ENCODE measurements around the gene HERPUD2.
"Not testable (repeated sequence)": the region's sequence is repeated elsewhere in the genome, so short reads cannot be mapped to it uniquely, and the experiment has no call there.

The HERPUD2 gene

DNA sequence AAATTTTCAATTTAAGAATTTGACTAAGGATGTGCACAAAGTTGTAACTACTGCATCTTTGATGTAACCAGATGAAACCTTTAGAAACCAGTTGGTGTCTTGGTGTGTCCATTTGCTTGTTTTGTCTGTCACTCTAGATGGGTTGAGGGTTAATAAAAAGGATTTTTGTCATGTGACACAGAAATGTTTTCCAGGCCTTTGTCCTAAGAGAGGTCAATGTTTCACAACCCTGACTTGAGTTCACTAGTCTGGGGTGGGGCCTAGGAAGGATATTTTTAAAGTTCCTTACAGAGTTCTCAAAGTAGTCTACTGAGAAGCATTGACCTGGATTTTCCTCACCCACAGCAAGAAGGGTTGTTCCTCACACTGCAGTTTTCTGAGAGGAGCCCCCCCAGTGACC lies 90.3 kb downstream of the HERPUD2 start:
- DNase-seq, result no peak

DNA sequence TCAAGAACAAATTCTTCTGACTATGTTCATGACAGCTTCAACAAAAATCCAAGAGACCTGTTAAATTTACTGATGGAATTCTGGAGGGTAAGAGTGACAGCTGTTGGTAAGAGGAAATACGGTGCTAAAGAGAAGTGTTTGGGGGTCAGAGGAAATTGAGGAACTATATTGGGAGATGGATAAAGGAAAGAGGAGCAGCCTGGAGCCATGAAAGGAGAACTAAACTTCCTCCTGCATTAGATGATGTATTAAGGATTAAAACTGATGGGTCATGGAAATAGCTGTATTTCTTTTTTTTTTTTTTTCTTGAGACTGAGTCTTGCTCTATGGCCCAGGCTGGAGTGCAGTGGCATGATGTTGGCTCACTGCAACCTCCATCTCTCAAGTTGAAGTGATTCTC lies 95.3 kb downstream of the HERPUD2 start:
- no peak for DNase-seq

DNA sequence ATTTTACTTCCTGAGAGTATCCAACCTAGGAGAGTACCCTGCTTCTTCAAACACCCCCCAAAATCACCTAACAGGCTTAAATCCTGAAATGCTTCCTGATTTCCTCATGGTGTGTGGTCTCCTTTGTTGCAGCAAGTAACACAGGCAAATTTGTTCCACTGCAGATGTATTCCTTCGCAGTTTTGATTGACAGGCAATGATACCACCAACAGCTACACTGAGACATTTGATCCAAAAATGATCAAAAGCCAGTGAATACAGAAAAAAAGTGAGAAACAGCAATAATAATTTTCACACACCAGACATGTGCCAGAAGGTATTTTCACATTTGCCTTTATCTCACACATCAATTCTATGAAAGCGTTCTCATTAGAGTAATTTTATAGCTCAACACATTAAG lies 95.9 kb downstream of the HERPUD2 start:
- DNase-seq, result no peak

DNA sequence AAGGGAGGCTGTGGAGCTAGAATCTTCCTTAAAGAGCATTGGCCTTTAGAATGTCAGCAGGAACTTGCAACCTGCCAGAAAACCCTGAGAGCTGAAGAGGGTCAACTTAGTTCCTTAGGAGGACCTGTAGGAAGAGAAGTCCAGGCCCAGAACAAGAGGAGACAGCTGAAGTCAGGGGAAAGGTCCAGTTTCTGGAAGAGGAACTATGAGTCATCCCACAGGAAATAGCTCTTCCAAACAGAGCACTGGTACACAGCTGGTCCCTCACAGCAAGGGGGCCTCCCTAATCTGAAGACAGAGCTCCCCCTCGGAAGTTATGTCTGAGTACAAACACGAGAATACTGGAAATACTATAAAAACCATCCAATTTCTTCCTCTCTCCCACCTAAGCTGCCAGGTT lies 98.9 kb downstream of the HERPUD2 start:
- no peak for DNase-seq

DNA sequence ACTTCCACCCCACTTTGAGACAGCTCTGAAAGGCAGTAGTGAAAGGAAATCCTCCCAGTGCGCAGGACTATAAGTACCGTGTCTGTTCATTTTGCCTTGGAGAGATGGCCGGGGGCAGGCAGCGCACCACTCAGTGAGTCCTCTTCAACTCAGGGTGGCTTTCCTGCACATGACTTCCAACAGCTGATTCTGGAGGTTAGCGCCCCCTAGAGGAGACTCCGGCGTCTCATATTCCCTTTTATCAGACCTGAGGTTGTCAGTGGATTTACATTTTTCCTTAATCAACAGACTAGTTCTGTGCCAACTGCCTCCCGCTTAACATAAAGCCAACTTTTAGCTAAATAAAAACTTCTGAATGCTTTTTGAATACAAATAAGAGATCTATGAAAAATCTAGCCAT lies 101.0 kb downstream of the HERPUD2 start:
- no peak for DNase-seq

DNA sequence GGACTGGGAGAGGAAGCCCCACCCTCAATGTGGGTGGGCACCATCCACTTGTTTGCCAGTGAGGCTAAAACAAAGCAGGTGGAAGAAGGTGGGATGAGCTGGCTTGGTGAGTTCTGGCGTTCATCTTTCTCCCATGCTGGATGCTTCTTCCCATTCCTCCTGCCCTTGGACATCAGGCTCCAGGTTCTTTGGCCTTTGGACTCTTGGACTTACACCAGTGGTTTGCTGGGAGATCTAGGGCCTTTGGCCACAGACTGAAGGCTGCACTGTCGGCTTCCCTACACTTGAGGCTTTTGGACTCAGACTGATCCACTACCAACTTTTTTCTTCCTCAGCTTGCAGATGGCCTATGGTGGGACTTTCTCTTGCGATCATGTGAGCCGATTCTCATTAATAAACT lies 106.3 kb downstream of the HERPUD2 start:
- DNase-seq, result no peak

DNA sequence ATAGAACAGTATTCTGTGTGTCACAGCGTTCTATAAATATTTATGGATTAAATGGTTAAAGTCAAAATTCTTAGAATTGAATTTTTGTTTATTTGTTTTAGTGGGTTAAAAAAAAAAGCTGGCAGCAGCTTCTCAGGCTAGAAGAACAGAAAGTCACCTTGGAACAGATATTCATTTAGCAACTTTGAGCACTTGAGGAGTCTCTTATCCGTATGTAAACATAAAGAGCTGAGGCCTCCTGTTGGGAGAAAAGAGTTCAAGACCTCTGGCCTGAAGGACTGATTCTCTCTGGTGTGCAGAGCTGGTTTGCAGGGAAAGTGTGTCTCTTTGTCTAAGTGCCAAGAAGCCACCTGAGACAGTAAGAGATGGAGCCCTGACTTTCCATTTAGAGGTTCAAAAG lies 109.9 kb downstream of the HERPUD2 start:
- no peak for DNase-seq

DNA sequence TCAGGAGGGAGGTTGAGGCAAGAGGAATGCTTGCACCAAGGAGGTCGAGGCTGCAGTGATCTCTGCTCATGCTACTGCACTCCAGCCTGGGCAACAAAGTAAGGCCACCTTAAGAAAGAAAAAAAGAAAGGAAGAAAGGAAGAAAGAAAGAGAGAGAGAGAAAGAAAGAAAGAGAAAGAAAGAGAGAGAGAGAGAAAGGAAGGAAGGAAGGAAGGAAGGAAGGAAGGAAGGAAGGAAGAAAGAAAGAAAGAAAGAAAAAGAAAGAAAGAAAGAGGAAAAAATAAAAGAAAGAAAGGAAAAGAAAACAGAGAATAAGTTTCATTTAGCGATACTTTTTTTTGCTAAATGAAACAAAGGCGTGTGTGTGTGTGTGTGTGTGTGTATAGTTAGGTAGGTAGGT lies 110.4 kb downstream of the HERPUD2 start:
- DNase-seq, result not testable (repeated sequence)

Data from central memory CD4-positive, alpha-beta T cell (primary cell).